Measurements from ENCODE around the gene CTDSPL. TPM values are rescaled to one million over a fixed set of nuclear protein-coding genes. Genes with fewer than 3 reads are reported as not detected.

CTDSPL gene
- total RNA-seq, 2 donors from 2014 or later: 75.5 to 80.0 TPM

DNA sequence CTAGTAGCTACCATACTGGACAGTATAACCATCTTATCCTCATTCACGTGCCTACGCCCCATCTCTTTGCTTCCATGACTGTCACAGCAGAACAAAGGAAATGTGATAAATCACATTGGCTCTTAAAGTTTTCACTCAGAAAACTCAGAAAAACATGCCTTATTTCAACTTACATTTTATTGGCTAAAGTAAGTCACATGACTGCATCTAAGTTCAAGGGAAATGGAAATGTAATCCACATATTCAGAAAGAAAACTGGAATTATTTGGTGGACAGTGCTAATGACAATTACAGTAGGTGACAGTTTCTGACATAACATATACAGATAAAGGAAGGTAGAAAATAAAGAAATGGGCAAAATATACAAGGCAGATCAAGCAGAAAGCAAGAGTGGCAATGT, 91.5 kb downstream of the CTDSPL start:
- intact Hi-C loops (cut with DNase I, micrococcal nuclease): no loop called here
- no peak for ATAC-seq
- no peak for DNase-seq

DNA sequence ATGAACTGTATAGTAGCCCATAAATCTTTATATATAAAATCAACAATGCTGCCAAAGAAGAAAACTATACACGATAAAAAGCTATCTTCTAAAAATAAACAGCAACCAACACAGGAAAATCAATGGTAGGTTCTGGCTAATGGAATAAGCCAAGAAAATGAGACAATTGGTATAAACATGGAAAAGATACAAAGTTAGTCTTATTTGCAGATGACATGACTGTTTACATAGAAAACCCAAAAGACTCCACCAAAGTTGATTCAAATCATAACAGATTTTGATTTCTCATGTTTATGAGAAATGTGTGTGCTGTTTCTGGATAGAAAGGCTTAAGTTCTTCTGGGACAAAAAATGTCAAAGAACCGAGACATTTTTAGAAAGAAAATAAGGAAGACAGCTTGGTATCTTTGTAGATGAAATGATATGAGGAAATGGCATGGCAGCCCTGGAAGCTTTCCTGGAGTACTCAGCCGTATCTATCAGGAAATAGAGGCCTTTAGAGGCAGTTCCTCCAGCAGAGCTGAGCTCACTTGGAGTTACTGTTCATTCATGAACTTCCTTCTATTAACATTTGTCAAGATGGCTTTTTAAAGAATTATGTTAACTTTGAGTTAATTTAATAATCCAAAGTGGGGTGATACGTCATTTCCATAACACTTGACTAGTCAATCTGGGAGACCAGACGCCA, 92.2 kb downstream of the CTDSPL start:
- ATAC-seq (peak; percentile 39), DNase-seq (no peak)
- intact Hi-C loops (cut with DNase I, micrococcal nuclease): no loop called here

DNA sequence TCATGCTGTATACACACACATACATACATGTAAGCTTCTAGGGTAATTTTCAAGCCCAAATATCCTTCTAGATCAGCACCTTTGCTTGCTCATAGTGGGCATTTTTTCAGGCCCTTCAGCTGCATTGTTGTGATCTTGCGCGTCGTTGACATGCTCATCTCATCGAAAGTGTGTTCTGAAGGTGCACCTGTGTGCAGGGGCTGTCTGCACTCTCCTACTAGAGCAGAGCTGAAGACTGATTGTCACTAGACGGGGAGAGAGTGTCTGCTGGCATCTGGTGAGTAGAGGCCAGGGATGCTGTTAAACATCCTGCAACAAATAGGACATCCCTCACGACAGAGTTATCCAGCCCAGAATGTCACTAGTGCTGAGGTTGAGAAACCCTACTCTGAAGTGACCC, 93.2 kb downstream of the CTDSPL start:
- no peak for DNase-seq
- intact Hi-C loops (cut with DNase I, micrococcal nuclease): no loop called here
- no peak for ATAC-seq

DNA sequence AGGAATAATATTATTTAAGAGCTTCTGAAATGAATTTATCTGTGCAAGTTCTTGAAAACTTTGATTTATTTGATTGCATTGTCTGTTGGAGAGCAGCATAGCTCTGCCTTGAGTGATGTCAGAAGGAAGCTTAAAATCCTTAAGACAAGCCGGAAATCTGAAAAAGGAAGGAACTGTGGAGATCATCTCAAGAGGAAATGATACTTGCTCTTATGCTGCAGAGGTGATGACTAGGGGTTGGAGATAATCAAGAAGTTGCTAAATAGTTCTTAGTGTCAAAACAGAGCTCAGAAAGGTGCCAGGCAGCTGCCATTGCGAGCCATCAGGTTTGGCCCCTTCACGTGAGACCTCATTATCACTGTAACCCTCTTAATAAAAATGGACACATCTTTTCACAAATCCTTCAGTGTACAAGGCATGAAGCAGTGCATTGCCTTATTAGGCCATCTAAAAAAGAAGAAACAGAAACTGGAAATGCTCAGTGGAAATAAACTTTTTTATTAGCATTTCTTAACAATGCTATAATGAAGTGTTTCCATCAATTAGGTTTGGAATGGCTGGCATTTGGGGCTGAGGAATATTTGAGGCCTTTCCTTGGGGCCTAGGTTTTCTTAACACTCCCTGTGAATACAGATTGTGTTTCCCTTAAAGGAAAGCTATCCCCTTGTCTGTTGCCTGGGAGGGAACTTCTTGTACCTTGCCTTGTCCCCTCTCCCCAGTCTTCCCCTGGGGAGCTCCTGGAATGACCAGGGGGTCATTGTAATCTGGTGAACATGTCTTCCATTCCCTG, 94.4 kb downstream of the CTDSPL start:
- DNase-seq (no peak), ATAC-seq (no peak)
- intact Hi-C loops (cut with DNase I, micrococcal nuclease): no loop called here

DNA sequence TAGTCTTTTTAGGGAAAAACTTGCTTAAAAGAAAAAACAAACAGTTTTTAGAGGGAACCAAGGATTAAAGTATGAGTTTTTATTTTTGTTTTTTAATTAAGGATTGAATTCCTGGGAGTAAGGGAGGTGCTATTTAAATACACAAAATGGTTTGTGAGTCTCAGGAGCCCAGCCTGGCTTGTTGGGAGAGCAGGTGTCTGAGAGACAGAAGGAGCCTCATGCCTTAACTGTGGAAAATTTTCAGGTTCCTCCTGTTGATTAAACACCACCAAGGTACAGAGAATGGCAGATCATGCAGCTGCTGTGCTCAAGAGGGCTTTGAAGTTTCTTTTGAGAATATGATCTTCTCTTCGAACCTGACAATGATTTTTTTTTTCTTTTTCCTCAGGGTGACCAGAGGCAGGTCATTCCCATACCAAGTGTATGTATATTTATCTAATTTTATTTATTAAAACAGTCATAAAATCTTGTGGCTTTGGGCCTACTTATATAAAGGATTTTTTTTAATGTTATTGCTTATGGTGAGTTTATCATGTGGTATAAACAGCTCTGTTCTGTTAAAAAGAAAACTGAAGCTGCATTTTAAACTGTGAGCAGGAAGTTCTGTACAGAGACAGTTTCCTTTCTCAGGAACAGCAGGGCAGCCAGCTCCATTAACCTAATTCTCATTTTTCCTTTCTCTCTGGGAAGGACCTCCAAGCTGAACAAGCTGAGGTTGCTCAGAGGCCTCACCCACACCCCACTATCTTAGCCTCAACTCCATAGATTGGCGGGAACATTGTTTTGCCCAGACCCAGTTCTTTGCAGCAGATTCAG, 95.3 kb downstream of the CTDSPL start:
- no peak for DNase-seq
- peak; percentile 31 for ATAC-seq
- intact Hi-C loops (cut with DNase I, micrococcal nuclease): no loop called here

DNA sequence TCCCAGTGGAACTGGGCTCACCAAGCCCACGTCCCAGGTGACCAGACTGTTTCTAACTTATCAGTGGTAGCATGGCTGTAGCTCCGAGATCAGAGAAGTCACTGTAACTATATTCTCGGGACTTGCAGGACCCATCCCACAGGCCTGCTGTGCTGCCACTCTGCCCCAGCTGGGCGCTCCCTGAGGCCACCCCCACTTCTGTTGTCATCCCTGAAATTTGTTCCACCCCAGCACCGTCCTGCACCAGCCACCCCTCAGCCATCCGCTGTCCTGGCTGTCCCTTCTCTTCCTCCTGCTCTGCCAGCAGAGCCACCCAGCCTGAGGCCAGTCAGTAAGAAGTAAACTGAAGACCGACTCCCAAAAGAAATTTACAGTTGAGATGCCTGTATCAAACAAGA, 95.9 kb downstream of the CTDSPL start:
- ATAC-seq (no peak), DNase-seq (no peak)
- intact Hi-C loops (cut with DNase I, micrococcal nuclease): no loop called here

DNA sequence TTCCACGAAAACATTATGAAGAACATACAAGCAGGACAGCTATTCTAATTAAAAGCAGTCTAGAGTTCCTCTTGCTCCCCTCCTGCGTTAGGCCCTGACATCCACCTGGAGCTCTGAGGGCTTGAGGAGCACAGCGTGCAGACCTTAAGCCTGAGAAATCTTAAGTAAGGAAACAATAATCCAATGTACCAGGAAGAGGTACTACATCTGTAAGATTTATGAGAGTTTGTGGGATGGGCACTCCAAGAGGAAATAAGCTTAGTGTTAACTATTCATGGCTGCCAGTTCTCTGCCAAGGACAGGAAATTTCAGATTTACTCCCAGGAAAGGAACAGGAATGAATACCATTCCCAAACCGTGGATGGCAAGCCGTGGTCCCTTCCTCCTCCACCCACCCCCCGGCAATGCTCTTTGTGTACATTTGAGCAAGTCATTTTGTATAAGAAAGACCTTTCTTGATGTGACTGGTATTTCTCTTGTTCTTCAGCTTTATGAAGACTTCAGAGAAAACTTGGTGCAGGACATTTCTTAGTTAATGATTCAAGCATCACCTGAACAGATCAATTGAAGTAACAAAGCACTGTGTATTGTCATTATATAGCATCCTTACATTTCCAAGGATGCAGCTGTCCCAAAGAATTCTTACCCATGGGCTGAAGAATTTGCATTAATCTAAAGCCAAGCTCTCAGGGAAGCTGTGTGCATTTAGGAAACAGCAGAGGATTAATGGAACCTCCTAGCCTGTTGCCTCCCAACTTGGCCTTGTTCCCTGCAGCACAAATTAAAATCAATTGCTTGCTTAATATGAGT, 100.1 kb downstream of the CTDSPL start:
- intact Hi-C loops (cut with DNase I, micrococcal nuclease): no loop called here
- ATAC-seq (peak; percentile 75), DNase-seq (no peak)

DNA sequence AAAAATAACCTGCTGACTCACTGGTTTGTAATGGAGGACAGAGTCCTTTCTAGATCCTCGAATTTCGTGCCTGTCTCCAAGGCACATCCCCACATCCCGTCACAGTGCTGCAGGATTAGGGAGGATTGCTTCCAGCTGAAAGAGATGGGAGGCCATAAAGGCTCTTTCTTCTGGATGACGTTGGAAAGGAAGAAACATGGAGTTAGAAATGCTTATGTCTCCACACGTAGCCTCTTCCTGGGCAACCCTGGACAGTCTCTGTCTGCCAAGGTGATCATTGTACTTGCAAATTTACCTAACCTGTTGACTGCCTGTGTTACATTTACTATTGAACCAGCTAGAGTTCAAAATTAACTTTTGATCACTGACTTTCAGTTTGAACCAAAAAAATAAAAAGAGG, 101.3 kb downstream of the CTDSPL start:
- ATAC-seq: no peak
- intact Hi-C loops (cut with DNase I, micrococcal nuclease): no loop called here
- DNase-seq: no peak

DNA sequence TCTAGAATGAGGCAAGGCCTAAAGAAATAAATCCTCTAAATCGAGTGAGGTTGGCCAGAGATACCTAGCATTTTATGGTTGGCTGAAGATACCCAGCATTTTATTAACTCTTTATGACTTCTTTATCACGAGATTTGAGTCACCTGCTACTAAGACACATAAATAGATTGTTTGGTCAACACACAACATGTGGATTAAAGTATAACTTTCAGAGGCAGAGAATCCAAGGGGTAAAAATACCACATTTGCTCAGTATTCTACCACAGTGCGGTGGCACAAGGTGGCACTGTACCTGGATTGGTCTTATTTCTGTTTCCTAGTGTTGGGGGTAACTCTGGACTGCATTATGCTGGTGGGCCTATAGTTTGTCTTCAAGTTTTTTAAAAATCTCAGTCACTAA, 102.0 kb downstream of the CTDSPL start:
- no peak for DNase-seq
- peak; percentile 58 for ATAC-seq
- intact Hi-C loops (cut with DNase I, micrococcal nuclease): no loop called here

DNA sequence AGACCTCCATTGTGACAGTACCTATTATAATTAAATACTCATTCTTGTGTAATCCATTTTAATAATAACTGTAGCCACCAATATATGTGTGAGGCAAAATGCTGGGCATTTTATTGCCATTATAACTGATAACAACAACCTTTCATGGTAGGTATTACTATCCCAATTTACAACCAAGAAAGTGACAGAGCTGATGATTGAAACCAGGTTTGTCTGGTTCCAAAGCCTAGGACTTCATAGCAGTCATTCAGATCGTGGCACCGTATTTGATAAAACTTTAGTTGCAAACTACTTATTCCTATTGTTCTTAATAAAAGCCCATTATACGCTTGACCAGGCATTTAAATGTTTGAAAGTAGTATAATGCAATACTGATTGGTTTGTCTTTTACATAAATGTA, 102.5 kb downstream of the CTDSPL start:
- ATAC-seq: peak; percentile 20
- no peak for DNase-seq
- intact Hi-C loops (cut with DNase I, micrococcal nuclease): no loop called here

DNA sequence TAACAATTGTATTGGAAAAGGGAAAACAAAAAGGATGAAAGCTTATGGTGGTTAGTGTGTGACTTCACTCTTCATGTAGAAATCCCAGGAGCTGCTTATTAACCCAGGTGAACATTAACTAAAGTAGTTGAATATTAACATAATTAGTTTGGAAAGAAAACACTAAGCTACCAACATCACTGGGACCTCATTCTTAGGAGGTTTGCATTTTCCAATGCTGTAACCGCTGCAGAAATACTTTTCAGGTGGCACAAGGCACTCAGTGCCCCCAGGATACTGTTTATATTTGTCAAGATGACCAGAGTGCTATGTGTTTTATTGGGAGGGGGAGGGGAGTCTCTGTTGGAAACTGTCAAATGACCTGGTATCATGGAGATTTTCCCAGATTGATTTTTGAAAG, 103.0 kb downstream of the CTDSPL start:
- DNase-seq (no peak), ATAC-seq (peak; percentile 58)
- intact Hi-C loops (cut with DNase I, micrococcal nuclease): no loop called here

DNA sequence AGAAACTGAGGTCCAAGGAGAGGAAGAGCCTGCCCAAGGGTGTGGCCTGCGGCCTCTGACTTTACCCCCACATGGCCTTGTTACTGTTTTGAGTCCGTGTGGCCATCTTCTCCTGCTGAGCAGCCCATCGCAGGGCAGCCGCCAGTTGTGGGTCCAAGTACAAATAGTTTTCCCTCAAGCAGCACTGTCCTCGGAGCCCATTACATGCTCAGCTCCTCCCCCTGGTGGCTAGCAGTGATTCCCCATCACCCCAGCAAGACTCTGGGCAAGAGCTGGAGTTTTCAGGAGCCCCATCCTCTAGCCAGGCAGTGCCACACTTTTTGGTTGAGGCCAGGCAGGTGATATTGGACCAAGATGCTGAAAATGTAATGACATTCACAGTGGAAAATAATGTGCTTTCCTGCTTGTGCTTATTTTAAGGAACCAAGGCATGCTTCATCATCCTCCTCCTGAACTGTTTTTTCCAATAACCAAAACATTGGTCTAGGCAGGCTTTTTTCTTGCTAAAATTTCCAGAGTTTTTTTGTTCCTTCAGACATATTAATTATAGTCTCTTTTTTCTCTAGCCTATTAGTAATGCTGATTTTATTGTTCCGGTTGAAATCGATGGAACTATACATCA, 105.7 kb downstream of the CTDSPL start:
- peak; percentile 53 for ATAC-seq
- intact Hi-C loops (cut with DNase I, micrococcal nuclease): loop anchor here in 1 of 2 donors (2.0 kb wide), 1 partner anchor 113 kb away; no protein-coding TSS in a partner anchor
- peak in 1 of 2 donors; percentile 84 for DNase-seq

DNA sequence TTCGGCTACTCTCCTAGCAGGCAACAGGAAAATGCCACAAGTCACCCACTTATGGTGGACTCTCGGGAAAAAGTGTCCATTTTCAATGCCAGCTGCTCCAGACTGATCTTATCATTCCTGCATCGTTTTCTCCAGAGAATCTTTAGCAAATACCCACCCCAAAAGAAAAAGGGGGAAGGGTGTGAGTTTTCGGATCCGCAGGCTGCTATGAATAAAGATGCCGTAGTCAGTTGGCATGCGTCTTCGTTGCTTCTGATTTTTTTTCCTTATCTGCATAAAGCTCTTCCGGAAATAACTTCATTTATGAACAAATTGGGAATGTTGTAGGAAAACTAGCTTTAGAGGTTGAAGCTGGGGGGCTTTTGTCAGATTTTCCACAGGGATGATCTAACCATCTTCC, 106.5 kb downstream of the CTDSPL start:
- no peak for DNase-seq
- no peak for ATAC-seq
- intact Hi-C loops (cut with DNase I, micrococcal nuclease): no loop called here

DNA sequence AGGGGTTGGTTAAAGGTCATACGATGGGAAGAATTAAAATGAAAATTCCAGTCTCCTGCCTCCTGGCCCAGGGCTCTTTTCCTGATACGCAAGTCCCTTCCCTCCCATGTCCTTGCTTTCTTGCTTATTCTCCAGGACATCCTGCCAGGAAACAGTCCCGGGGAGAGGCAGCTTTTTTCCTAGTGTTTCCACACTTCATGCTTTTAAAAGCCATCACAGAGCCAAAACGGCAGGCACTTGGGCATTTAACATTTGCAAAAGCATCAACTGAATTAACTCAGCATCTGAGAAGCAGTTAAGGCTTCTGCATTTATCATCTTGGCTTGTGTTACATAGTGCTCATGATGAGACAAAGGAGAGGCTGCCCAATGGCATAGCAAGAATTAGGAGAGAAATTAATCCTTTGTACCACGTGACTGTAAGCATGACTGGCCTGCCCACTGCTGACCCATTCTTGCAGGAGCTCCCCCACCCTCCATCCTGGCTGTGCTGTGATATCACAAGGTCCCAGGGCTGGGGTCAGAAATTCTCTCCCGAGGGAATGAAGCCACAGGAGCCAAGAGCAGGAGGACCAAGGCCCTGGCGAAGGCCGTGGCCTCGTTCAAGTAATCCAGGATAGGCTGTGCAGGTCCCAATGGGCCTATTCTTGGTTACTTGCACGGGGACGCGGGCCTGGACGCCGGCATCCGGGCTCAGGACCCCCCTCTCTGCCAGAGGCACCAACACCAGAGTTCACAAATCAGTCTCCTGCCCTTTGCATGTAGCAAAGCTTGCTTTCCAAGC, 107.3 kb downstream of the CTDSPL start:
- DNase-seq (no peak), ATAC-seq (no peak)
- intact Hi-C loops (cut with DNase I, micrococcal nuclease): no loop called here

DNA sequence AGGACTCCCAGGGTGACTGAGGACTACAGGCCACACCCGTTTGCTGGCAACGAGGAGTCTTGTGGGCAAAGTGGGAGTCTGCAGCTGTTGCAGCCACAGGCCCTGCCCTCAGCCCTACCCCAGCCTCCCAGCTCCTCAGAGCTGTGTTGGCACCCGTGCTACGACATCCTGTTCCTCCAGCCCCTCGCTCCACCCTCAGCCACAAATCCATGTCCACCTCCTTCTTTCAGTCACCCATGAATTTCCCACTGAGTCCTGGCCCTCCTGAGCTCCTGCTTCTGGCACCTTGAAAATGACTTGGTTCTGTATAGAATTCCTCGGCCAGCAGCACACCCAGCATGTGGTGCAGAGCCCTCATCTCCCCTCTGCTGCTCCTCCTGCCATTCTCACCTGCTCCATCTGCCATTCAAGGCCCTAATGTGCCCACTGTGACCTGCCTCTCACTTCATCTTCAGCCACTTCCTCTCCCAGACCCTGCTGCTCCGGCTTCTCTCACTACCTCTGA, 108.0 kb downstream of the CTDSPL start:
- intact Hi-C loops (cut with DNase I, micrococcal nuclease): no loop called here
- DNase-seq (no peak), ATAC-seq (peak; percentile 32)

DNA sequence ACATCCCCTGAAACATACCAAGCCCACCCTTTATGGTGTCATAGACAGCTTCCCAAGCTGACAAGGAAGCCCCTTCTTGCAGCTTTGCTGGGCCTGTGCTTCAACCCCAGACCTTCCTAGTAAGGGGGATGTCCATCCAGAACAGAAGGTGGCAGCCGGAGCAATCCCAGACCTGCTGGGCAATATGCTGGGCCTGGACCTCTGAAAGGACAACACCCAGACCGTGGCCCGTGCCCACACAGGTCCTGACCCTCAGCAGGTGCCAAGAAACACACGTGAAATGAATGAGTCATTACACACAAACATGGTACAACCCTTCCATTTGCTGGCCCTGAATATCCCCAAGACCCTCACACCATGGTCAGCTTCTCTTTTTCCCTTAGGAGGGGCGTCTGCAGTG, 109.1 kb downstream of the CTDSPL start:
- ATAC-seq: no peak

DNA sequence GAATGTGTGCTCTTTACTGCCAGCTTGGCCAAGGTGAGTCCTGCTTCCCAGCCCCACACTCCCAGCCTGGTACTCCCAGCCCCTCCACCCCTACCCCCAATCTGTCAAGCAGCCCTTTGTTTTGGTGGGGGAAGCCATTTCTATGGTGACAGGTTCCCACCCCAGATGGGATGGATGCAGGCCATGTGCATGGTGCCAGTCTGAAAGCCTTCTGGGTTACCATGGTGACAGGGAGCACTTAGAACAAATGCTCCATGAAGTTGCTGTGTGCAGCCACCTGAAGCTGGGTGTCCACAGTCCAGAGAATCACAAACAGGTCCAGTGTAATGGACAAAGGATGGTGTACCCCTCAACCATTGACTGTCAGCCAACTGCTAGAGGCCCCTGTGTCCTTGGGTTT, 109.8 kb downstream of the CTDSPL start:
- DNase-seq (no peak), ATAC-seq (no peak)
- intact Hi-C loops (cut with DNase I, micrococcal nuclease): no loop called here

More for the DNA sequence above, 109.1 kb downstream of the CTDSPL start:
- DNase-seq: no peak
- intact Hi-C loops (cut with DNase I, micrococcal nuclease): no loop called here

All from left colon (tissue), 2 donors.